ENCODE data around the gene MCM9. TPM values are rescaled to one million over a fixed set of nuclear protein-coding genes. Genes with fewer than 3 reads are reported as not detected.
"Not testable (repeated sequence)": the region's sequence is repeated elsewhere in the genome, so short reads cannot be mapped to it uniquely, and the experiment has no call there.

MCM9 gene
- total and polyA plus RNA-seq, 2 of the 13 experiments (the other 11 are each of a cell fraction or from before 2014, with no cell fraction given) = 3.8 to 17.2 TPM

GRCh38 chr6:118796548-118796947, 138.4 kb downstream of the MCM9 start (continued):
- peak; percentile 26; the same call in 1 of the 2 replicates for TF ChIP-seq ARID4A (CRISPR knock-in tag; IDR thresholded peaks at IDR 0.05; ENCODE audit: borderline replicate concordance)
- TF ChIP-seq ZNF264 (CRISPR knock-in tag; IDR thresholded peaks at IDR 0.05) = 0 out of 2 replicates have a peak, but pooled peaks have one; percentile 54
- not testable (repeated sequence) for TF ChIP-seq EP300 (IDR thresholded peaks at IDR 0.05; ENCODE audit: low read depth in 2 of 2, low read length in 2 of 2)
- TF ChIP-seq EP300 (CRISPR knock-in tag; IDR thresholded peaks at IDR 0.05; ENCODE audit: borderline replicate concordance) = peak; percentile 28; the same call in 1 of the 2 replicates
- peak; percentile 84 for TF ChIP-seq FOXK1 (CRISPR knock-in tag; IDR thresholded peaks at IDR 0.05; ENCODE audit: borderline replicate concordance, low read depth)
- TF ChIP-seq HNF4A (CRISPR knock-in tag; IDR thresholded peaks at IDR 0.05) = peak; percentile 61
- peak; percentile 96 for TF ChIP-seq SP5 (CRISPR knock-in tag; IDR thresholded peaks at IDR 0.05; ENCODE audit: borderline replicate concordance, low read depth)
- TF ChIP-seq GABPB1 (CRISPR knock-in tag; IDR thresholded peaks at IDR 0.05) = peak; percentile 51
- TF ChIP-seq HOXA3 (CRISPR knock-in tag; IDR thresholded peaks at IDR 0.05) = peak; percentile 83
- TF ChIP-seq IKZF5 (CRISPR knock-in tag; IDR thresholded peaks at IDR 0.05) = 0 out of 2 replicates have a peak, but pooled peaks have one; percentile 32
- TF ChIP-seq ZMYM3 (CRISPR knock-in tag; IDR thresholded peaks at IDR 0.05) = peak; percentile 31; the same call in 1 of the 2 replicates
- TF ChIP-seq MYC (CRISPR knock-in tag; IDR thresholded peaks at IDR 0.05; ENCODE audit: borderline replicate concordance) = peak; percentile 20; the same call in 1 of the 2 replicates
- TF ChIP-seq KLF16 (CRISPR knock-in tag; IDR thresholded peaks at IDR 0.05) = peak in 1 of 2 experiments; percentile 64; a peak in 1 of 4 replicates
- peak; percentile 44; the same call in 1 of the 2 replicates for TF ChIP-seq CBFB (CRISPR knock-in tag; IDR thresholded peaks at IDR 0.05)
- peak; percentile 44; the same call in 1 of the 2 replicates for TF ChIP-seq FOSL2 (CRISPR knock-in tag; IDR thresholded peaks at IDR 0.05)
- TF ChIP-seq MAX (IDR thresholded peaks at IDR 0.05) = peak; percentile 34; the same call in 1 of the 2 replicates
- peak; percentile 82 for TF ChIP-seq GATAD2A (CRISPR knock-in tag; IDR thresholded peaks at IDR 0.05)
- peak; percentile 59 for TF ChIP-seq FOXO1 (CRISPR knock-in tag; IDR thresholded peaks at IDR 0.05)
- TF ChIP-seq ZNF503 (CRISPR knock-in tag; IDR thresholded peaks at IDR 0.05) = 0 out of 2 replicates have a peak, but pooled peaks have one; percentile 46
- TF ChIP-seq ZNF770 (CRISPR knock-in tag; IDR thresholded peaks at IDR 0.05) = peak; percentile 23; the same call in 1 of the 2 replicates
- peak; percentile 65 for TF ChIP-seq POGZ (CRISPR knock-in tag; IDR thresholded peaks at IDR 0.05)
- peak; percentile 64; the same call in 1 of the 2 replicates for TF ChIP-seq ETV5 (CRISPR knock-in tag; IDR thresholded peaks at IDR 0.05; ENCODE audit: borderline replicate concordance)
